Measurements from ENCODE around the gene MILR1.

The MILR1 gene

DNA sequence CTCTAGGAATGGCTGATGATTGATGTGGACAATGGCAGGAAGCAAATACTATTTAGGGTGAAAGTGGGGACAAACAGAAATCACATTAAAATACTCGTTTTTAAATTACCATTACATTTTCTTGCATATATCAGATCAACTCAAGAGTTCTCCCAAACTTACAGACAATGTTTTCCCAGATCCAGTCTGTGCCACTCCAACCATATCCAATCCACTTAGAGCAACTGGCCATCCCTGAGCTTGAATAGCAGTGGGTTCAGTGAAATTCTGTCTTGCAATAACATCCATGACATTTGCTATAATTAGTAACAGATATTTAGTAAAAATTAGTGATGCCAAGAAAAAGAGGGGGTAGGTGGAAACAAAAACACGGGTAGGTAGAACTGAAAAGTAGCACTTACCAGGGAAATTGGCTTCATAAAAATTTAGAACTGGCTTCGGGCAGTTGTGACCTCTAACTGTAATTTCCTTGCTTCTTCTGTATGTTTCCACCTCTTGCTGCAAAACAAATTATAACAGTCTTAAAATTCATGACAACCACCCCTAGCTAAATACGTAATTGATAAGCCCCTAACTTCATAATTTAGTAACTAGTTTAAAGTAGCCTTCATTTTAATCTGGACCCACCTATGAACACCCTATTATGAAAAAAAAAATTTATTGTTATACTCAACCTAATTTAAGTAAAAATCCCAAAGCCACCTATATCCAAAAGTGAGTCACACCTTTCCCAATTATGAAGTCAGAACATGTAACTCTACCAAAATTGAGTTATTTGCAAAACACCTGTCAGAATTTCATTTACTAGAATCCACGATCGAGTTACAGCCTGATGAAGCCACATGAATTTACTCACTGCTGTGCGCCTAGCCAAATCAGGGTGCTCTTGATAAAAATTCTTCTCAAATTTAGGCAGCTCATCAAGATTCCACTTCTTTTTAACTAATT lies 55.2 kb downstream of the MILR1 start:
- no peak for DNase-seq

DNA sequence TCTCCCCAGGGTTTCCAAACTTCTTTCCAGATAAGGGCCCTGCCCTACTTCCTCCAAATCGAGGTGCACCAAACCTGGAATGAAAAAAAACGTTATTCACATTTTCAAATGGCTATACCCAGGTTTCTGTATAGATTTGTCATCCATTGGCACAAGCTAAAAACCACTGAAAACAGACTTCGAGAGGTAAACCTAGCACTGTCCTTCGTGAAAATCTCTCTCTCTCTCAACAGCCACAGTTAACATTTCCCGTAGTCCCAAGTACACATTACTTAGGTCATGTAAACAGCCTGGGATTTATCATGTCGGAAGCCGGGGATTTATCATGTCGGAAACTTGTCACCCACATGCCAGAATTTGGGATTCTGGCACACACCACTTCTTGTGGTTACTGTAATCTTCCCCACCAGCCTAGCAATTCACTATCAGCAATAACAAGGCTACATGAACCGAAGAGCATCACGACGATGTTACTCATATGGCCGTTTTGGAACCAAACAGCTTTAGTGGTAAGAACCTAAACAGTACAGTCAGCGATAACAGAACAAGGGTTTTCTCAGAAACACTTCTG lies 55.9 kb downstream of the MILR1 start:
- DNase-seq: no peak

DNA sequence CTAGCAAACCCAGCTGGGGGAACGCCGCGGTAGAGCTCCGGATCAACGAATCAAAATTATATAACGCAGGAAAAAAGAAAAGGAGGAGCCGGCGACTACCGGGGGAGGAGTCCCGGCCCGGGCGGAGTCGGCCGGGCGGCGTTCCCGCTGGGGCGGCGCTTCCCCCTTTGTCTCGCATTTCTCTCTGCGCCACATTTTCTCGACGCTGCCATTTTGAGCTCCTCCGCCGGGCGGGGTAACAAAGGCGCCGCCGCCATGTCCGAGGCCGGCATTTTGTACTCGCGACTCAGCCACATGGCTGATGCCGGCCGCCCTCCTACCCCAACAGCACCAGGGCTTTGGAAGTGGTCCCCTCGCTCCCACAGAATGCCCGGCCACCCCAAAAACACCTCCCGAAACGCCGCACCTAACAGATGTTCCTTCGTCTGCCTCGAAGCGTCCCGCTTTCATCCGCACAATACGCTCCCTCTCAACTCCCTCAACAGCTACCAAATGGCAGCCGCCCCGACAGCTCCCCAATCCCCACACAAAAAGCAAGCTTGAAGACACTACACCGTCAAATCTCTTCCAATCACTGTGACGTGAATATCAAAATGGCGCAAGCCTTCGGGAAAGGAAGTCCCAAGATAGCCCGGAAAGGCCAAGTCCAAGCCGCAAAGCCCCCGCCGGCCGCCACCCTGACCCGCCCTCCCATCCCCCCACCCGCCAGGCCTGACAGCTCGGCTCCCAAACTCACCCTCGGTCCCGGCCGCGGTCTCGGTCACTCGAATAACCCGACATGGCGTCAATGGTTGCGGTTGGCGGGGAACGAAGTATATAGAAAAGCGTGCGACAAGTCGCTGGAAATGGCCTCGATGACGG lies 56.7 kb downstream of the MILR1 start:
- DNase-seq: peak; percentile 84

DNA sequence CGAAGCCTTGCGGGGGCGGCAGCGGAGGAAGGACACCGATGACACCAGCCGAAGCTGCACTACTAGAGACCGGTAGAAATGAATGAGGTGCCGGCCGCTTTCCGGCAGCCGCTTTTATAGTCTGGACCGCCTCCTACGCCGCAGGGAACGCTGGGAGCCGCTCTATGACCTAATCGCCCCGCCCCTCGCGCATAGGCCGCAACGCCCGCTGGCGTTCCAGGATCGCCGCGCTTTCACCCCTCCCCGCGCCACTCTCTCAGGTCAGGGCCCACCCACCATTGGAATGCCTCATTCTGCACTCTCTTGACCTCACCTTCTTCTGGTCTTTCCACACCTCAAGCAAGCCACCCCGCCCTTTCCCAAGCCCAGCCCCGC lies 57.3 kb downstream of the MILR1 start, which contains the start of gene DDX5:
Gene DDX5, minus strand, starts transcription at position 89 of the 375 bp plus-strand sequence. CDS start 170 bp downstream, outside the sequence.
- DNase-seq: peak; percentile 96

DNA sequence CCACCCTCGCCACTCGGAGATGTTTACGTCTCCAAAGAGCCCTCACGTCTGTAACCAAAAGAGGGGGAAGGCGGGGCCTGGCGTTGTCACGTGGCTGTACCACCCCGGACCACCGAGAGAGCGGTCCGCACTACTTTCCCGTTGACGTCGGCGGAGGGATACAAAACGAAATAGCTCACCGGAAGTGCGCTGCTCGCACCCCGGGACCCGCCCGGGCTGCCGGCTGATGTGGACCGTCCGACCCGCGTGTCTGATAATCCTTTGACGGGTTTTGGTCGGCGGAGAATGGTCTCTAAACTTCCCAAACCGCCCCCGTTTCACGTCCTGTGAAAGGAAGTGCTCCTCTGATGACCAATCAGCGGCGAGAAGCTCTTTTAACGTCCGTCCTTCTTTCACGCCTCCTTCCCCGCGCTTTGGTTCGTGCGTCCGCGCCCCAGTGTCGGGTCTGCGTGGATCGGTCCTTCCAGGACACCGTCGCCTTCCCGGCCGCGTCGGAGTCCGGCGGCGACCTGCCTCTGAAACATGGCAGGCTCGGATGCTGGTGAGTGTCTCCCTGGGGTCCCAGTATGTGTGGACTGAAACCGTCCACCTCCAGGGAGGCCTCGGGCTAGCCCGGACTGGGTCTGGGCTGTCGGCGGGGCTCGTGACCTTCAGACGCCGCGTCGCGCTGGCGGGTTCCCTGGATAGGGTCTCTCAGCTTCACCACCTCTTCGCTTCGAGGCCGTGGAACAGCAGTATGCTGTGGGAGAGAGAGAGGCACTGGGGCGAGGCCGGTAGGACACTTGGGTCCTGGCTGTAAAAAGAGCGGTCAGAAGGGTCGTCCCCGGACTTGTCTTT lies 57.9 kb downstream of the MILR1 start, which contains the start of gene CEP95:
Gene CEP95, plus strand, starts transcription at position 402 of the 837 bp plus-strand sequence. Its CDS starts 121 bp downstream, at position 523.
- peak; percentile 92 for DNase-seq

DNA sequence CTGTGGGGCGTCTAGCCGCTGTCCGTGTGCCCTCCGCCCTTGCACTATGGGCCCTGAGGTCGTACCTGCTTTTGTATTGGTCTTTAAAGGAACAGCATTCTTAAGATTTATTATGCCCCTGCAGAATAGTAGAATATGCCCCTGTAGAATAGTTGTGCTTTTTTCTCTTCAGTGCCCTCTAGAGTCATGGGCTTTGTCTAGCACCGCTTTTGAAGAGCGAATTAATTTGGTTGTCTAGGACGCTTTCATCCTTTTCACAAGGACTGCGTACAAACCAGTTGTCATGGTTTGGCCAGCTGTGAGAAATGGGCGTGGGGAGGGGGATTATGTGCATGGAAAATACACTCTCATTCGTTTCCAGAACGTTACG lies 58.5 kb downstream of the MILR1 start:
- DNase-seq: no peak

DNA sequence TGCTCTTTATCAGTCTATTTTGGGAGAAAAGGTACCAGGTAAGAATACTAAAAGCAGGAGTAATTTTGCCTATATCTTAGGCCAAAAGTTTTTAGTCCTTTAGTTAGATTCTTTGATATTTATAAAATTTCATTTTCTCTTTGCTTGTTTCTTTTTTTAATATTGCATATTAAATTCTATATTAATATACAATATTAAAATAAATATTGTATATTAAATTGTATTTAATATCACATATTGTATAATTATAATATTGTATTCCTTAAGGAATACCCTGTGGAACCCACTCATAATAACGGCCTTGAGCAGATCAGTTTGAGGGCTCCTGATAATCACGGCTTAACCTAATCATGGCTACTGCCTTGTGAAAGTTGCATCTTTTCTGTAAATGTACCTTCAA lies 59.8 kb downstream of the MILR1 start:
- no peak for DNase-seq

DNA sequence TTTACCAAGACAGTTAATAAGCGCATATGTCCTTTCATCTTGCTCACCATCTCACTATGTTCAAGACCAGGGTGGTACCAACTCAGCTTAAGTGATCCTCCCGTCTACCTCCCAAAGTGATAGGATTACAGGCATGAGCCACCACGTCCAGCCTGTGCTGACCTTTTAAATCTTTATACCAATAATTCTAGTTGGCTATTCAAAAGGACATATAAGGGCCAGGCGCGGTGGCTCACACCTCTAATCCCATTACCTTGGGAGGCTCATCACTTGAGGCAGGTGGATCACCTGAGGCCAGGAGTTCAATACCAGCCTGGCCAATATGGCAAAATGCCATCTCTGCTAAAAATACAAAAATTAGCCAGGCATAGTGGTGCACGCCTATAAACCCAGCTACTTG lies 60.3 kb downstream of the MILR1 start:
- no peak for DNase-seq

DNA sequence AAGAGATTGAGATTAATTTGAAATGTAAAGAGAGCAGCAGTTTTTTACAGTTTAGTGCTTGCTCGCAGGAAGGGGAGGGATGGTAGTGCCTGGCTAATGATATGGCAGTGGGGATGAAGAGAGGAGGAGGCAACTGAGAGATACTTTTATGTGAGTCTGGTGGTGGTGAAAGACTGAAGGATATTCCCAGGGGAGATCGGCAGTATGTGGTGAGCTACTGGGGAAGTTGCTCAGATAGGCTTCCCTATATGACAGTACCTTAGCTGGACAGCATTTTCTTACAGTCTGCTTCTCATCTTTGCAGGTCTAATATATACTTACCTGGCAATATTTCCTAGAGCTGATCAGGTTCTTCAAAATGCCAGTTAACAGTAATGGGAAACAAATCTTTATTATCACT lies 66.5 kb downstream of the MILR1 start:
- no peak for DNase-seq

DNA sequence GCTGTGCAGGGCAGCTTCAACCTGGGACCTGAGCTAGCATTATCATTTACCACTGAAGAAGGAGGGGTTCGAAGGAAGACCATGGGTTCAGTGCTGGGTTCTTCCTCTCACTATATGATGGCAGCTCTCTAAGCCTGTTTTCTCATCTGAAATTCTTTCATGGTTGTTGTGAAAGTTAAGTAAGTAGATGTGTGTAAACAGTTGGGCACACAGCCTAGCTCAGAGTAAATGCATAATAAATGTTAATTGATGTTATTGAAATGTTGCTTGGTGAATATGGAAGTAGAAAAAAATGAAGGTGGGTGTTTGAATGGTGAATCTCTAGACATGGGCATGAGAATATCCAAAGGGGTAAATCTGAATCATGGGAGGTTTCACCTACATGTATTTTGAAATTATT lies 66.9 kb downstream of the MILR1 start:
- DNase-seq: no peak
